COLO668 (cell line): ENCODE data around the gene SLC35A5.

ENCODE experiments used
- DNase-seq: peaks from one replicate; lab custom pipeline; 2025; ENCODE audit not compliant: unreplicated experiment; lab: John Stamatoyannopoulos, UW

The SLC35A5 gene

GRCh38 chr3:112569265-112569664, 7.4 kb downstream of the SLC35A5 start:
- no peak for DNase-seq

DNA sequence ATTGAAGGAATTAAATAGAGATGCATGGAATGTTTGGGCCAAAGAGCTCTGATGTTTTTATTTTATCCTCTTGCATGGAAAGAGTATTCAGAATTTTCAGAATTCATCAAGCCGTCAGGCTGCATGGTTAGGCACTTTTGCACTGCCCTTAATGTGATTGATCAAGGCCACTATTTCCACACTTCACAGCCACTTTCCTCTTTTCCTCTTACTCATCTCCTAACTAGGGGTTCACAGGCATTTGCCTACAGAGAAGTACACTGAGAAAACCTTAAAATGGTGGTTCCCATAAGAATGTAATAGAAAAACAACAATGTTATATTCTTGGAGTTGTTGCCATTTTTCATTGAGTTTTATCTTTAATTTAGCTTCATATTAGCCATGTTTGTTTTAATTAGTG, 10.9 kb downstream of the SLC35A5 start:
- no peak for DNase-seq

DNA sequence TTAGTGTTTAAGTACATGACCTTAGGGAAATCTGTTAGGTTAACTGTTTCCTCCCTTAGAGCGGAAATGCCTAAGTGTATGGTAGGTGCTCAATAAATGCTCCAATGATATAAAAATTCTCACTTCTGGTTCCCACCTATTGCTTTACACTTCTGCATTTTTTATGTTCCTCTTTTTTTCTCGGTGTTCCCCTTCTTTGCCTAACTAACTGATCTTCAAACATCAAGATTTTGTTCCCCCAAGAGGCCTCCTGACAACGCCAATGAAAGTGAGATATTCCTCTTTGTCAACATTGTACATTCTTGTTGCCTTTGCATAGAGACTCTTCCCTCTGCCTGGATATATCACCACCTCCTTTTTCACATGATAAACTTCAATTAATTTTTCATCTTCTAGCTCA, 17.4 kb downstream of the SLC35A5 start:
- DNase-seq: no peak

- DNase-seq: no peak
These were observed 17.9 kb downstream of the SLC35A5 start for GRCh38 chr3:112579697-112580096.

DNA sequence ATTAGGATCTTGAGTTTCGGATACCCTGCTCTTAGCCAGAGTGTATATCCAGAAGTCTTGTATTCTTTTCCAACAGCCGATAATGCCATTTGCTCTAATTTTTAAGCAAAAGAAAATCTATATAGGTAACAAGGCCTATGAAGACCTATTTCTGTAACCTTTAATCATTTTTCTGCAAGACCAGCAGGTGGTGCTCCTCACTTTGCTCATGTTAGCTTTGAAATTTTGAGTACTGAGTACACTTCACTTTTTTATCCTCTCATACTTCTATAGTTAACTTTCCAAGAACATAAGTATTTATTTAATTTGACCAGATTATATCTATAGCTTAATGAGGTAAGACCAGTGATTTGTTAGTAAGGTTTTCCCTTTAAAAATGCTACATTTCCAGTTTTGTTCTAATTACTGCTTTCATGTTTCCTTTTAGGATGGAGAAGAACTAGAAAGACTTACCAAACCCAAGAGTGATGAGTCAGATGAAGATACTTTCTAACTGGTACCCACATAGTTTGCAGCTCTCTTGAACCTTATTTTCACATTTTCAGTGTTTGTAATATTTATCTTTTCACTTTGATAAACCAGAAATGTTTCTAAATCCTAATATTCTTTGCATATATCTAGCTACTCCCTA, 20.5 kb downstream of the SLC35A5 start:
- DNase-seq: peak; percentile 3

DNA sequence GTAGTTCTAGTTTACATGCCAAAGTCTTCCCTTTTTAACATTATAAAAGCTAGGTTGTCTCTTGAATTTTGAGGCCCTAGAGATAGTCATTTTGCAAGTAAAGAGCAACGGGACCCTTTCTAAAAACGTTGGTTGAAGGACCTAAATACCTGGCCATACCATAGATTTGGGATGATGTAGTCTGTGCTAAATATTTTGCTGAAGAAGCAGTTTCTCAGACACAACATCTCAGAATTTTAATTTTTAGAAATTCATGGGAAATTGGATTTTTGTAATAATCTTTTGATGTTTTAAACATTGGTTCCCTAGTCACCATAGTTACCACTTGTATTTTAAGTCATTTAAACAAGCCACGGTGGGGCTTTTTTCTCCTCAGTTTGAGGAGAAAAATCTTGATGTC, 21.3 kb downstream of the SLC35A5 start:
- DNase-seq: no peak

DNA sequence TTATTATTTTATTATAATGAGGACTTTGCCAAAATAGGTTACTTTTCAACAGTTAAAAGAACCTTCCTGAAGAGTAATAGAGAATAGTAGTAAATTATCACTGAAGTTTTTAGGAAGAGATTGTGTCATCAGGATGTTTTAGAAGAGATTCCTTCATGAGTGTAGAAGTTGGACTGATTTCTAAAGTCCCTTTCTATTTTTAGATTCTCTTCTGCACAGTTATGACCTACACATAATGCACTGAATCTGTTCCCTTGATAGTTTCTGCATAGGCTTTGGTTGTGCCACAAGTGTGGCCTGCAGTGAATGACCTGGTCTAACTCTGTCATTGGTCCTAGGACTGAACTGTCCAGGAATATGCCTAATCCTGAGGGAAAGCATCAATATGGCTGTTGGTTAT, 23.9 kb downstream of the SLC35A5 start:
- DNase-seq: no peak

GRCh38 chr3:112587336-112587735, 25.5 kb downstream of the SLC35A5 start:
- no peak for DNase-seq

GRCh38 chr3:112593258-112593657, 31.4 kb downstream of the SLC35A5 start:
- no peak for DNase-seq

DNA sequence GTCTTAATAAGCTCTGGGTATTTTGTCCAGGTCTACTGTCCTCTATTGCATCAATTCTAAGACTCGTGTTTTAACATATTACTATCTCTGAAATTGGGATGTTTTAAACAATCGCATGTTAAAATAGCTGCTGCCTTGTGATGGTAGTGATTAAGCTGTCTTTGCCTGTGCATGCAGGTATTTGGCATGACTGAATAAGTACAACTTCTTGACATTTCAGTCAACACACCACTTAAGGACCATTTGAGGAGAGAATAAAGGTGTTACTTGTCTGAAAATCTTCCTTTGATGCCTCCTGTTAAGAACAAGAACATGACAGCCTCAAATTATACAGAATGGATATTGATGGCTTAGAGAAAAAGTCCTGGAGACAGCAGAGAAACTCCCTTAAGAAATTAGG, 33.0 kb downstream of the SLC35A5 start:
- no peak for DNase-seq

DNA sequence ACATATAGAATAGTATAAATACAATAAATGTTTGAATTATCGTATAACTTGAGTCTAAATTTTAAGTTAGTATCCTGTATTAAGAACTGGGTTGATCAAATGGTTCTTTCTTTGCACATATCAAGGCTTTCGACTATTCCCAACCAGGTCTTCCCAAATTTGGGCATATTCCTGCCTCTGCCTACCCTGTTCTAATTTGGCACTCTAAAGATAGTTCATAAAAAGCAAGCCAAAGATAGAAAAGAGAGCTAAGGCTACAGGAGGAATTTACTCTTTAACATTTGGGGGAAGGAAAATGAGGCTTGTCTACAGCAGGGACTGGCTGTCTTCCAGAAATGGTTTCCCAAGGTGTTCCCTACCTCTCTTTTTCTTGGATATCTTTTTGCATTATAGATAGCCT, 36.1 kb downstream of the SLC35A5 start:
- no peak for DNase-seq

DNA sequence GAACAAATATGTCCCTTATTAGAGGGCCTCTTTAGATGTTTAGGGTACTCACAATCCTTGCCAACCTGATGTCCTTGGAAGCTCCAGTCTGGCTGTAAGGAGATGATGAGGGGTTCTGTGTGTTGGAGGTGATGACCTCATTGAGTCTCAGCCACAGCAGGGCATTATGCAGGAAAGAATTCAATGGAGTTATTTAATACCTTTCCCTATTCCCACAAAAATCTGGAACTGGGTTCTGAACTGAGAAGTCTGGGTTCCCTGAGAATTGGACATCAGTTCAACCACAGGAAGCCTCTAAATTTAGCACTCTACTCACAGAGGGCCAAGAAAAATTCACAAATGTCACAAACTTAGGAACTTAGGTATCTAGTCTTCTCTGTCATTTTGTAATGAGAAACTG, 36.9 kb downstream of the SLC35A5 start:
- no peak for DNase-seq

DNA sequence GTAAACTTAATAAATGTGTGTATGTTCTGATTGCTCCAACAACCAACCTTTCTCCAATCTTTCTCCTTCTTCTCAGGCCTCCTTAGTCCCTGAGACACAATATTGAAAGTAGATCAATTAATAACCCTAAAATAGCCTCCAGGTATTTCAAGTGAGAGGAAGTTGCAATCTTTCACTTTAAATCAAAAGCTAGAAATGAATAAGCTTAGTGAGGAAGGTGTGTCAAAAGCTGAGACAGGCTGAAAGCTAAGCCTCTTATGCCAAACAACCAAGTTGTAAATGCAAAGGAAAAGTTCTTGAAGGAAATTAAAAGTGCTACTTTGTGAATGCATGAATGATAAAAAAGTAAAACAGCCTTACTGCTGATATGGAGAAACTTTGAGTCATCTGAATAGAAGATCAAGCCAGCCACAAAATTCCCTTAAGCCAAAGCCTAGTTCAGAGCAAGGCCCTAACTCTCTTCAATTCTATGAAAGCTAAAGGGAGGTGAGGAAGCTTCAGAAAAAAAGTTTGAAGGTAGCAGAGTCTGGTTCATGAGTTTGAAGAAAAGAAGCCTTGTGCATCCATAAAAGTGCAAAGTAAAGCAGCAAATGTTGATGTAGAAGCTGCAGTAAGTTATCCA, 40.5 kb downstream of the SLC35A5 start:
- no peak for DNase-seq

GRCh38 chr3:112604536-112604935, 42.7 kb downstream of the SLC35A5 start:
- DNase-seq: no peak

GRCh38 chr3:112605285-112605684, 43.4 kb downstream of the SLC35A5 start:
- no peak for DNase-seq

DNA sequence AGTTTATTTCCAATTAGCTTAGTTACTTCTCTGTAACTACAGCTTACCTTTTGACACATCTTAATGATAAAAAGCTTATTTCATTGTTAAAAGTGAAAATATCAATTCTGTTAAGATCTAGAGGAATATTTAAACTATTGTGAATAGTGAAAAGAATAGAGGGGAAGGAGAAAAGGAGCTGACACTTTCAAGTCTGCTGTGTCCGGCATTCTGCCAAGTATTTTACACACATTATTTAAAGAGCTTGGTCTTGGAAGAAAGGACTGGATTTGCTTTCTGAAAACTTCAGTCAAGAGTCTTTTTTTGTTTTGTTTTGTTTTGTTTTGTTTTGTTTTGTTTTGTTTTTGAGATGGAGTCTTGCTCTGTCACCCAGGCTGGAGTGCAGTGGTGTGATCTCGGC, 44.3 kb downstream of the SLC35A5 start:
- DNase-seq: no peak

DNA sequence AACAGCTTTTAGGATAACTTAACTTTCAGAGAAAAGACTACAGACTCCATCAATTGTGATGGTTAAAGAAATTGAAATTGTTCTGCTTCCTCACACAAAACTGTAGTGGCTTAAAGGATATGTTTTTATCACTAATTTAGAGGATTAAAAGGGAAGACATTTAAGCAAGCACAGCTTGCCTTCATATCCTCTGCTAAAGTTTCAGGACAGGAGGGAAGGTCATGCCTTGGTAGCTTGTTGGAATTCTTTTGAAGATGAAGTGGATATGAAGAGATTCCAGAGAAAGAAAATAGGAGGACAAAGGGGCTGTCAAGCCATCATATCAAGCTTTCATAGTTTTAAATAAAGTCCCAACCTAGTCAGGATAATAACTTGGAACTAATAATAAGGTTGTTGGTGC, 46.0 kb downstream of the SLC35A5 start:
- no peak for DNase-seq

- no peak for DNase-seq
These were observed 48.3 kb downstream of the SLC35A5 start for GRCh38 chr3:112610121-112610520.

DNA sequence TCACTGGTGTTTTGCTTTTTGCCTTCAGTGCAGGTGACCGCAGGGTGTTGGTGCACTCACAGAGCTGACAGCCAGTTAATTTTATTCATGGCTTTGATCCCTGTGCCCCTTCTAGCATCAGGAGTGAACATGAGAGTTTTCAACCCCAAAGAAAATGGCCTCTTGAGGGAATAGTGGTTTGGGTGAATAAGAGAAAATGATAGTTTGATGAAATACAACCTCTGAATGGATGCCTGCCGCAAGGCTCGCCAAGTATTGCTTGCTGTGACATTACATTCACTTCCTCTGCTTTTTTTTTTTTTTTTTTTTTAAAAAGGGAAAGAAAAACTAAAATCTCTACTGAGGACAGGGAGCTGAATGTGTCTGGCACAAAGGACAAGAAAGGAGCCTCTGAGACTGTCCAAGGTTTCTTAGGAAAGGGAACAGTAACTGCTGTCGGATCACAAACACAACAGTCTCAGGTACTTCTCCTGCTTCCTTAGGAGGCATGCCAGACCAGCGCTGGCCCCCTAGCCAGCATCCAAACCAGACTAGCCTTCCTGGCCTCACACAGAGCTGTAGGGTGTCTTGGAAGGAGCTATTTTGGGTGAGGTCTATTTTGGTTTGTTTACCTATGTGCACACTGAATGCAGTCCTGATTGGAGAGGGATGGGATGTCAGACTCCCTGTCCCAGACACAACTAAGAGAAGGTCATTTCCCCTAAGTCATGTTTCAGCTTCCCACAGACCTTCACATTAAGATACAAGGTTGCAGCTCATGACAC, 50.1 kb downstream of the SLC35A5 start:
- DNase-seq: no peak

- DNase-seq: no peak
These were observed 54.3 kb downstream of the SLC35A5 start for GRCh38 chr3:112615989-112616731.

GRCh38 chr3:112617285-112617684, 55.4 kb downstream of the SLC35A5 start:
- DNase-seq: no peak

GRCh38 chr3:112619295-112619694, 57.5 kb downstream of the SLC35A5 start:
- DNase-seq: no peak
